GM19239 (cell line): ENCODE data around the gene THRB.

Experiments
- DNase-seq: peaks from one replicate; pipeline ENCODE4 v3.0.0; 2011; ENCODE audit warnings: low spot score; ENCODE audit not compliant: insufficient read length
- FAIRE-seq: peaks from 2 replicates; lab custom pipeline; 2011; peaks lifted over from hg19 to GRCh38; lab: Jason Lieb, UNC

Gene THRB

DNA sequence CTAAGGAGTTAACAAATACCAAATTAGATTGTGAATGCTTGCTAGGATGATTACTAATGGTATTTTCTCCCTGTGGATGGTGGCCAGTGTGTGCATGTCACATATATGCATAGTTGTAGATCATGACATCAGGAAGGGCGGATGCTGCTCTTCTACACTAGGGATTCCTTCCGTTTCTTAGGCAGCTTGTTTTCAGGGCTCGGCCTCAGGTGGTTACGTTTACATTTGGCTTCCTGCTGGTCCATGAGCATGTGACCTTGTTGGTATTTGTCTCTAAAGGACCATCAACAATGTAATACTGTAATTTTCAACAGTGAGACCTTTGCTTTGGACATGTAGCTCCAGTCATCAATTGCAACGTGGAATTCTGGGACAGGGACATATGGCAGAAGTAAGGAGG is 328.1 kb downstream of the THRB start:
- FAIRE-seq (no peak), DNase-seq (no peak)

DNA sequence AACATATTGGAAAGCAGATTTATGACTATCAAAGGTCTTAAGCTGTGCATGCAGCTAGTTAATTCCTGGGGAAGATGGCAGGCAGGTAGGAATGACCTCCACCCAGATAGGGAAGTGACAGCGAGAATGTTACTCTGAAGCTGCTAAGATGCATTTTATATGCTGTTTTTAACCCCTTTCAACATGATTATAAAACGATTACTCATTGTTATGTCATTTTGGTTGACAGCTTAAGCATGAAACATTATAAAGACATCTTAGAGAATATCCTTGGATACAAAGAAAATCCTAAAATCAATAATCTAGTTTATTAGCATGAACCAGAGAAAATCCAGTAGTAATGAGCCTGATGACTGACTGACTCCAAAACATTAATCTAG is 329.1 kb downstream of the THRB start:
- FAIRE-seq, result no peak

DNA sequence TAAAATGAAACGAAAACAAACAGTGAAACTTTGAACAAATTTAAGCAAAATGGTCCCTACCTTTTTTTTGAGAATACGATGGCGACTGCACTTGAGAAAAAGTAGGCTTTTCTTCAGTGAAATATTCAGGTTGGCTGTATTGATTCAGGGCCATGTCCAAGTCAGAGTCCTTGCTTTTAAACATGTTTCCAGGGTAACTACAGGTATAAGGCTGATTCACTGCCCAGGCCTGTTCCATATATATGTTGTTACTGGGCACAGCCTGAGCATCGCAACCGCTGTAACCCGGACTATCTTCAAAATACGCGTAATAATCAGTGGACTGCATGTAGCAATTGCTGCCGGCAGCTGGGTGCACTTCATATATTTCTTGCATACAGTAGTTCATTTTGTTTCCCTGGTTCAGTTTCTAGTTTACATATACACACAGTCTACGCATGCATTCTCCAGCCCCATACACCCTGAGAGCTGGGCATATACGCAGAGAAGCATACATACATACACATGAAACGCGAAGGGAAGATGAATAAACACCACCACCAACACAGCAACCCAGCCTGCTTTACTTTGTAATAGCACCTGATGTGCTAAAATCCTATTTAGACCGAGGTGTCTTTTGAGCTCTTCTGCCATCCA is 329.6 kb downstream of the THRB start:
- no peak for FAIRE-seq

More for the DNA sequence above, 329.1 kb downstream of the THRB start:
- no peak for DNase-seq

DNA sequence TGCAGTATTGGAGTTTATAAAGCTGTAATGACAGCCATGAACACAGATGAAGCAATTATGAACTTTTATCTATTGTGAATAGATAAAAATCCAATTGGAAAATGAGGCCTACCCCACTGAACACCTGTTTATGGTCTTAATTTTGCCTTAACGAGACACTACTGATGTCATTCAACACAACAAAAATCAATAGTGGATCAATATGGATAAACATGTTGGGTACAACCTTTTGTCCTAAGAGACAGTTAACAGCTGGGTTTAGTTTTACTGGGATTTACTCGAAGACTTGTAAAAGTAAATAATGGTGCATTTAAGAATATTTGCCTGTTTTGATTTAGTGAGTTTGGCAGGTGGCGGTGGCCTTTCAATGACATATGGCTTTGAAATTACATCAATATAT is 331.7 kb downstream of the THRB start:
- DNase-seq (no peak), FAIRE-seq (no peak)

More for the DNA sequence above, 329.6 kb downstream of the THRB start:
- DNase-seq, result no peak

DNA sequence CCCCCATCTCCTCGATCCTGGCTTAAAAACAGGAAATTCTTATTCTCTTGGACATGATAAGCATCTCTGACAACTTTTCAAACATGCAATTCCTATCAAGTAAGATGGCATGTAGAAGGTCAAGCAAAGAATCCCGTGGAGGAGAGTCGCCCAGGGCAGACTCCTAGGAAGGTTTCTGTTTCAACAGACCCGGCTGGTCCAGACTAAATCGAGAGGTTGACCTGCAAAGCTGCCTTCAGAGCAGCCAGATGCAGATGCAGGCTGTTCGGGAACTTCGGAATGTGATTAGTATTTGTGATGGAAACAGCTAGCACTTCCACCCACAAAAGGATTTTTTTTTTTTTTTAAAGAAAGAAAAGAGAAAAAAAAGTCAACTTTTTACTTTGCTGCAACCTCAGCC is 332.8 kb downstream of the THRB start:
- FAIRE-seq, result no peak
- DNase-seq, result no peak

DNA sequence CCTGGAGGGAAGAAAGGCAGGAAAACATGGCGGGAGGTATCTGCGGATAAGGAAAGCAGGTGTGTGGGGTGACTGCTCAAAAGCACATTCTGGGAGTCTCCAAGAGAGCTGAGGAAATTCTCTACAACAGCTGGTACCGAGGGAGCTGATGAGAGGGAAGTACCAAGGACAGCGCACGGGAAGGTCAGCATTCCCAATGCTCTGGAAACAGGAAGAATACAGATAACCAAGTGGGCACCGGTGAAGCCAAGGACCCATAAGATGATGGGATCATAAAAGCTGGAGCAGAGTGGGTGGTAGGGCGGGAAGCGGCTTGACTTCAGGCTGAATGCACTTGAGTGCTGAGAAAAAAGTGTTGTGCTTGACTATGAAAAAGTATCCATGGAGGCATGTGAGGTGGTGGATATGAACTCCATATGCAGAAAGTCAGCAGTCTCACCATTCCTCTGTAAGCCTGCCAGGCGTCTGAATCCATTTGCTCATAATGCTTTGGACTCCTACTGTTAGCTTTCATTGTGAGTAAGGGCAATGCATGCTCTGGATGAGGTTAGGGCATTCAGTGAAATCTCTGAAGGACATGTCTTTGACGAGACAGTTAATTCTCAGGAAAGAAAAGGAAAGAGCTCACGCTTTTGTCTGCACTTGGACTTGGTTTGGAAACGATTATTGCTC is 334.1 kb downstream of the THRB start:
- FAIRE-seq, result no peak
- DNase-seq, result no peak

DNA sequence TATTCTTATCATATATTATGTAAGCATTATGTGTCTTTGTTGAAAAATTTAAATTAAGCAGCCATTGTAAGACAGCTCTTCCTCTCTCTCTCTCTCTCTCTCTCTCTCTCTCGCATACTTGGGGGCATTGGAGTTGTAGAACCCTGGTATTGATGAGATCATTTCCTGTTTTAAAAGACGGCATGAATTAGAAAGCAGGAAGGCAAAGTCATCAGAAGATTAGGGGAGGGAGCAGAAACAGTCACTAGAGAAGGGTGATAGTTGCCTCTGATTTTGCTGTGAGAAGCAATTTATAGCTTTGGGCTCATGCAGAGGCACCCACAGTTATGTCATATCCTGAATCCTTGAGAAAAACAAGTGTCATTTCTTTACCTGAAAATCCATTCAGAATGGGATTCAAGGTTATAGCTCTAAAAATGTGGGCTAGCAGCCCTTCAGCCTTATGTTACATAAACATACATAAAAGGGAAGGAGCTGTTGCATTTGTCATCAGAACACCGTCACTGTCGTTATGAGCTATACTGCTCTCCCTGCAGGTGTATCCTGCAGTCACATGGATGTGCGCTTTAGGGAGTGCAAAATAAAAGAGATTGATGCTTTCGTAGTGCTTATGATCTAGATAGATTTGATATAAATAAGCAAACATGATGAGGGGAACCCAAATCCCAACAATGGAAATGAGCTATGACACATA is 335.7 kb downstream of the THRB start:
- DNase-seq (no peak), FAIRE-seq (no peak)

DNA sequence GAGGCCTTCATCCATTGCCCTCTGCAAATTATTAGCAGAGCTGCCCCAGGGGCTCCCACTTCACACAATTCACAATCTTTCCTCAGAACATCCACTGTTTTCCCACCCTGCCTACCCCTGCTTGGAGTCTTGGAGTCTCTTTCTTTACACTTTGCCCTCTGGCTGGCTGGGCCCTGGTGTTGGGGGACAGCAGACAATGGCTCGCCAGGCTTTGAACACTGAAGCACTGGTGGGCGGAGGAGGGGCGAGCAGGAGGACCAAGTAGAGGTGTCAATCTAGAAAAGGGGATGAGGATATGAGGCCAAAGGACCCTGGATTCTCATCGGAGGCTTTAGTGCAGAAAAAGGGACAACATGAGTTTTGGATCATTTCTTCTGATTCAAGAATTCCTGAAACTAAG is 337.5 kb downstream of the THRB start:
- DNase-seq (no peak), FAIRE-seq (no peak)

DNA sequence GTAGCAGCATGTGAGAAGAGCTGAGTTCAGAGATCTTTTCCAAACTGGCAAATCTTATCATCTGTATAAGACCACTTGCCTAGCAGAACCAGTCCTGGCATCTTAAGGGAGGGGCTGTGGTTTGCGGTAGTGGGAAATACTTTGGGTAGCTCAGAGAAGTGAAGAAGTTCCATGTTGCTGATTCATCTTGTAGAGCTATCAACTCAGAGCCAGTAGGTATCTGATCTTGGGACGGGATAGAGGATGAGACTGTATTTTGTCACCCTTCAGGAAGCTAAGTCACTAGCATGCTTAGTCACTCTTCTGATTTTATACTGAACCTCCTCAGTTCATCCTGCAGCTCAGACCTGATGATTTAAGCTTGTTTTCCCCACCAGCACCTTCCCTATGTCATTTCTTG is 338.2 kb downstream of the THRB start:
- FAIRE-seq (no peak), DNase-seq (no peak)

DNA sequence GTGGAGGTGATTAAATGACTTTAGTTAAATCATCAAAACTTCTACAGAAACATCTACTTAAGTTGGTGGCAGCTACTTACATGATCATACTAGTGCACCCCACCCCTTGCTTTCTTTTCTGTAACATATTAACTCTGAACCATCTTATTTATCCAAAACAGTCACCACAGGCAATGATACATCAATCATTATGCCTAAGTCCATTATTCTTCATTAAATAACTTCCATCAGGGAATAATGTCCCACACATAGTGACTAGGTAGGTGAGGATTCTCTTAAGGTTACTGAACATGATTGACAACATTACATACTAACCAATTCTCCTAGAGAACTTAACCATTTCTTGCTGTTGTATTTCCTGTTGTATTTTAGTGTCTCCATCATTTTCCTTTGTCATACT is 339.4 kb downstream of the THRB start:
- no peak for FAIRE-seq

DNA sequence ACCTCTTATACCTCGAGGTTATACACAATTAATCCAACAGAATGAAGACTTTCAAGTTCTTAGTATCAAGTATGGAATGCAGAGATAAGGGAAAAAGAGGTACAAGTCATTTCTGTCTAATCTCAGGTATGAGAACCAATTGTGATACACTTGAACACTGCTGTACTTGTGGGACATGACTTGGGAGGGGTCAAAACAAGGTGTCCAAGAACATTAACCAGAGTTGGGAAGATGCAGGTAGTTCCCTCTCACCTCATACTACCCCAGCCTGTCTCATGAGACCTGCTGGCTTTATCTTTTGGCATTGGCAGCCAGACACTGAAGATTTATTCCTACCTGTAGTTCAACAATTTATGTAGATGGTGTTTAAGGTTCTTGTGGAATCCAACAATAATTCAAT is 339.9 kb downstream of the THRB start:
- FAIRE-seq (no peak), DNase-seq (no peak)

More for the DNA sequence above, 339.4 kb downstream of the THRB start:
- DNase-seq, result no peak

DNA sequence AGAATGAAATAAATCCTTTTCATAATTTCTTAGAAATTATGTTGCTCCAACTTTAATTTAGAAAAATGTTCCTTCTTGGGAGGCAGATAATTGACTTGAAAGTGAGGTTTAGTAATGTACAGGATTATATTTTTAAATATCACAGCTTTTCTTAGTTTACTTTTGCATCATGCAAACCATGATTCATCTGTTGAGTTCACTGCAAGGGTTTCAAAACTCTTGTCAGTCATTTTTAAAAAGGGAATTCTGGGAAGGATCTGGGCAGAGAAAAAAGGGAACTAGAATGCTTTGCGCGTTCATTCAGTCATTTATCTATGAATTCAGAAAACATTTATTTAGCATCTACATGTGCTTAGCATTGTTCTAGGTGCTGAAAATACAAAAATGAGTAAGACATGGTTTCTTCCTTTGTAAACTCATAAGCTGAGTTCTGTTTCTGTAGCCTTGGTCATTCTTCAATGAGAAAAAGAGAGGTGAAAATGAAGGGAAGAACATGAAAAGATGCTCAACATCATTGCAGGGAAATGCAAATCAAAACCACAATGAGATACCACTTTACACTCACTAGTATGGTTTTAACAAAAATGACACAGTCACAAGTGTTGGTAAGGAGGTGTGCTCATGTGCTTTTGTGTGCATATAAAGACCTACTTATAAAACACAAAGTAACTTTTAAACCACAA is 340.5 kb downstream of the THRB start:
- DNase-seq (no peak), FAIRE-seq (peak; percentile 73)

DNA sequence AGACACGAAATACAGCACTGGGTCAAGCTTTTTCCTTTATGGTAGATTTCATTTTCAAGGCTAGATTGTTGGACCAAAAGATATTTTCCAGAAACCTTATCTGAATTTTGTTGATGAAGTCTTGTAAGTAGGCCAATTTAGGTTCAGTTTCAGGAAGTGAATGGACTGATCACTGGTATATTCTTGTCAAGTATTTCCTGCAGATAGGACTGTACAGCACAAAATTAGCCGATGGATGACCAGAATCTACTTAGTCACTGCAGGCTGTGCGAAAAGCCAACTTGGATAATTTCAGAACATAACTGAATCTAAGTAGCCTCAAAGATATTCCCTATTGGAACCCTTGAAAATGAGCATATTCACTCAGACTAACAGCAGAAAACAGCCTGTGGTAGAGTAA is 343.1 kb downstream of the THRB start:
- peak; percentile 18 for FAIRE-seq
- no peak for DNase-seq

DNA sequence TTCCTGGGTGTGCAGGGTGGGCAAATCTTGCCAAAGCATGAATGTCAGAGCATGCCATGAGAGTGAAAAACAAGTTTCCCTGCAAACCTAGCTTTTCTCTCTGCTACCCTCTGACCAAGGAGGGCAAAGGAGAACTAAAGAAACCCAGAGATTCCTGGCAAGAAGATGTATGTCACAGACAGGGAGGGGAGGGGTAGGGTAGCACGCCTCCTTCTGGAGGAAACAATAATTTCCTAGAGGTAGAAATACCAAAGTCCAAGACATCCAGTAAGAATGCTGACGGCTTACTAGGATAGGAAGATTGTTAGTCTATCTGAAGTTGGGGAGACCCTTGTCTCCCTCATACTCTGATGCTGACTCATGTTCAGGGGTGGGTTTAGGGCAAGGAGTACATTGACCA is 345.6 kb downstream of the THRB start:
- no peak for DNase-seq
- no peak for FAIRE-seq

DNA sequence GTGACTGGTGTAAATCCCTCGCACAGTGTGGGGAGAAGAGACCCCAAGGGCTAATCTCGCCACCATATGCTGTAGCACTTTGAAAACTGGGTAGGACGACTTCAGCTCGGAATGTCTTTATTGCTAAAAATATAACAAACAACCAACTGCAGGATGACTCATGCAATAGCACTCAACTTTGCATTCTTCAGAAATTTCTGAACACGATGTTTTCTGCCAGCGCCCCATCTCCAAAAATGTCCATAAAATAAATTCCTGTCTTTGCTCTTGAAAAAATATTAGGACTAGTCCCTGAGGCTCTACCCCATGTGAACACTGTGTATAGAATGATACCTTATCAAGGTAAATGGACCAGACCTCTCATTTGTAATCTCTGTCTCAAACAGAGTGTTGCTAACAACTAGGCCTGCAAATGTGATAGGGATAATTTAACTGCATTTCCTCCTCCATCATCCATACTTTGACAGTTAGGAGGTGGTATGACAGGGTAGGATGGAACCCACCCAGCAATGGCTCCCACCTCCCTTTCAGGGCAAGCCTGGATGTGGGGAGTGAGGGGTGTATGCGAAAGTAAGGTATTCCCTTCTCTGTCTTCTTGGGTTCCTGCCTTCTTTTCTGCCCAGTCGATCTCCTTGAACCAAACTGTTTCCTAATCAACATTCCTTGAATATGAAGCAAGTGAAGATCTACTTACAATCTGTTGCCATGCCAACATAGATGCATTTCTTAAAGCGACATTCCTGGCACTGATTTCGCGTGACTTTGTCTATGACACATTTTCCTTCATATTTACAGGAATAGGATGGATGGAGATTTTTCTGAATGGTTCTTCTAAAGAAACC is 348.4 kb downstream of the THRB start:
- FAIRE-seq (no peak), DNase-seq (no peak)

DNA sequence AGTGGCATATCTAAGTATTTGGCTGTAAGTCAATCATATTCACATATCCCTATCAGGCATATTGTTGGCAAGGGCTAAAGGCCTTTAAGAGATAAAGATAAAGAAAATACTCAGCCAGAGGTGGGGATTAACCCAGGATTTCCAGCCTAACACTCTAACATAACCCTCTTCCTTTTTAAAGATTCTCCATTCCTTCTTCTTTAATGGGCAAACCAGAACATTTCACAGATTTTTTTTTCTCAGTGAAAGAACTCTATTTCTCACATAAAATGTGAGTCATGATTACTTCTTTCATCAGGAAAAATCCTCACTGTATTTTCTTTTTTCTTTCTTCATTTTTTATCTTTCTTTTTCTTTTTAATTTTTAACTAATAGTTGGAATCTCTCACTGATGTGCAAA is 349.2 kb downstream of the THRB start:
- no peak for FAIRE-seq
- DNase-seq, result no peak

DNA sequence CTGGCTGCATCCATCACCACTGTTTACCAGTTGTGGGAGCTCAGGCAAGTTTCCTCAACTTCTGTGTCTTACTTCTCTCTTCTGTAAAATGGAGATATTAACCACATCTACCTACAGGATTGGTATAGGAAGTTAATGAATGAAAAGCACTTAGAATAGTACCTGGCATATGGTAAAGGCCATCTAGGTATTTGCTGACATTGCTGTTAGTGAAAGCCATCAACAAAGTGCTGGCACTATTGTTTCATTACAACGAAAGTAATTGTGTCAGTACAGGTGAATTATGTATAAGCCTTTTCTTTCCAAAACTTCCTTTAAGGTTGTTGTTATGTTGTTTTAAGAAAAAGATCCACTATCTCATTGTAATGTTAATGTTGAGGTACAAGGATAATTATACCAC is 352.5 kb downstream of the THRB start:
- FAIRE-seq (no peak), DNase-seq (no peak)

DNA sequence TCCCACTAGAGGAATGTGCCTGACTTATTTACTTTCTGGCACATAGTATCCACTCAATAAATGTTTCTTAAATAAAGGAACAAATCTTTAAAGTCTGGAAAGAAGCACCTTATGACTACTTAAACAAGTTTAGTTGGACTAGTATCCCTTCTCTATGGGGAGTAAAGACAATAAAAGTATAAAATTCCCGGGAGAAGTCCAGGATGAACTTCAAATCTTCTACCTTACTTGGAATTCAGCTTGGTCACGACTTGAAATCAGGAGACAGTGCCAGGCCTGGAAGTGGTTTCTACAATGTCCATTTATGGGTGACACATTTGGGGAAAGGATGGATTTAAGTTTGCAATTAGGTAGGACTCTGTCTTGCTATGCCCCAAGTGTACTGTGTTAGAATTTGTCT is 353.1 kb downstream of the THRB start:
- DNase-seq (no peak), FAIRE-seq (no peak)

DNA sequence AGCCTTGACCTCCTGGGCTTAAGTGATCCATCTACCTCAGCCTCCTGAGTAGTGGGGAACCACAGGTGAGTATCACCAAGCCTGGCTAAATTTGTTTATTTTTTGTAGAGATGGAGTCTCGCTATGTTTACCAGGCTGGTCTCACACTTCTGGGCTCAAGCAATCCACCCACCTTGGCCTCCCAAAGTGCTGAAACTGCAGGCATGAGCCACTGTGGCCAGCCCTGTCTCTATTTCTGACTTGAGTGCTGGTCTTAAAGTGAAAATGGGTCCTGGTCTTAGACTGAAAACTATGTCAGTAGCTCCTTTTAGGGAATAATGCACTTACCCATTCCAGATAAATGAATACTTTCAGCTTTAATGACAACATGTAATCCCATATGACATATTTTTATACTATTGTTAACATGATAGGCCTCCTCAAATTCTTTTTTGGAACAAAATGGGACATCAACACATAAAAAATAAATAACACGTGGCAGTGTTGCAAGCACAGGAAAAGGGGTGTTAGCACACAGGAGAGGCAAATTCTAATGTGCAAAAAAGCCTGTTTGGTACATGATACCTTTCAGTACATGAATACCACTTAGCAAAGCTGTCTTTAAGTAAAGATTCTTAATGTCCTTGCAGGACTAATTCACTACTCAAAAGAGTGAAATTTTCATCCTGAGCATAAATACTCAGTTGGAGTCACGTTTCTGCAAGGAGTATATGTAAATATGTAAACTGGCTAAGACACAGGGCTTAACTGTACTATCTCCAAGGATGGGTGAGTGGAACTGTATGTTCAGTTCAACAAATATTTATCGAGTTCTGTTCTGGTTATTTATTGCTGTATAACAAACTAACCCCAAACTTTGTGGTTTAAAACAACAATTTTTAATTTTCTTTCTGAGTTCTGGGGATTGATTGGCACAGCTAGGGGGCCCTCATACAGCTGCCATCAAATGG is 354.9 kb downstream of the THRB start:
- no peak for FAIRE-seq
- no peak for DNase-seq
